Liver (tissue), 9 donors: ENCODE results near the gene PEMT. TPM values are rescaled to one million over a fixed set of nuclear protein-coding genes. Genes with fewer than 3 reads are reported as not detected.

Experiments
- DNase-seq: peaks from one replicate; pipeline ENCODE4 v3.0.0-alpha.2; 2017; ENCODE audit warnings: low spot score
- H3K27ac ChIP-seq, 2 donors: one replicate each; pipeline ENCODE4 v1.7.0; 2013; ENCODE audit warnings: inconsistent platforms in 2 of 2, low read length in 2 of 2, control low read depth in 1 of 2, low read depth in 1 of 2, mild to moderate bottlenecking in 1 of 2
- H3K27me3 ChIP-seq, 4 donors: one replicate each; pipeline versions ENCODE4 v1.6.1 to v1.7.0; 2013; ENCODE audit warnings: low read length in 3 of 4, inconsistent platforms in 1 of 4, mild to moderate bottlenecking in 1 of 4, moderate library complexity in 1 of 4; ENCODE audit not compliant: control insufficient read depth in 4 of 4, insufficient read depth in 4 of 4
- H3K36me3 ChIP-seq, 4 donors: one replicate each; pipeline versions ENCODE4 v1.6.1 to v1.7.0; 2013; ENCODE audit warnings: low read length in 3 of 4, mild to moderate bottlenecking in 3 of 4, low read depth in 1 of 4, moderate library complexity in 1 of 4; ENCODE audit not compliant: control insufficient read depth in 4 of 4, insufficient read depth in 3 of 4
- H3K4me1 ChIP-seq, 4 donors: one replicate each; pipeline versions ENCODE4 v1.6.1 to v1.7.0; 2013; ENCODE audit warnings: low read length in 3 of 4, mild to moderate bottlenecking in 3 of 4, moderate library complexity in 1 of 4; ENCODE audit not compliant: control insufficient read depth in 4 of 4, insufficient read depth in 4 of 4
- H3K4me3 ChIP-seq, 3 donors: one replicate each; pipeline versions ENCODE4 v1.6.1 to v1.7.0; 2013; ENCODE audit warnings: low read length in 3 of 3, control low read depth in 1 of 3, low read depth in 1 of 3, mild to moderate bottlenecking in 1 of 3
- H3K9ac ChIP-seq, 2 donors: one replicate each; pipeline ENCODE4 v1.7.0; 2013; ENCODE audit warnings: low read length in 2 of 2, mild to moderate bottlenecking in 2 of 2, moderate library complexity in 2 of 2, control low read depth in 1 of 2, low read depth in 1 of 2
- H3K9me3 ChIP-seq, 4 donors: one replicate each; pipeline versions ENCODE4 v1.6.1 to v1.7.0; 2013; ENCODE audit warnings: low read length in 3 of 4; ENCODE audit not compliant: control insufficient read depth in 4 of 4
- ATF3 ChIP-seq: IDR thresholded peaks from 2 replicates; pipeline ENCODE4 v1.6.1; 2016; ENCODE audit warnings: antibody characterized with exemption
- CTCF ChIP-seq: fragments of 150-350 bp; IDR thresholded peaks from 2 replicates; pipeline ENCODE4 v1.5.1; 2017; ENCODE audit warnings: improper control_type of control experiment, low read depth, low read length; ENCODE audit not compliant: missing input control
- FOXA2 ChIP-seq: IDR thresholded peaks from 2 replicates; pipeline ENCODE4 v1.6.1; 2016; ENCODE audit warnings: antibody characterized with exemption
- GABPA ChIP-seq, 2 donors: IDR thresholded peaks in 1 of 2; conservative IDR thresholded peaks in 1 of 2; 2 replicates each; pipeline ENCODE4 v1.6.1; 2016; ENCODE audit warnings: antibody characterized with exemption in 2 of 2, mild to moderate bottlenecking in 1 of 2, moderate library complexity in 1 of 2
- HNF4A ChIP-seq, 2 donors: conservative IDR thresholded peaks; 2 replicates each; pipeline ENCODE4 v1.6.1; 2016; ENCODE audit warnings: antibody characterized with exemption in 2 of 2, mild to moderate bottlenecking in 2 of 2
- HNF4G ChIP-seq: IDR thresholded peaks from 2 replicates; pipeline ENCODE4 v1.6.1; 2016; ENCODE audit warnings: antibody characterized with exemption
- JUND ChIP-seq, 2 donors: IDR thresholded peaks; 2 replicates each; pipeline ENCODE4 v1.6.1; 2016; ENCODE audit warnings: antibody characterized with exemption in 2 of 2
- NR2F2 ChIP-seq: IDR thresholded peaks from 2 replicates; pipeline ENCODE4 v1.6.1; 2016; ENCODE audit warnings: antibody characterized with exemption
- RAD21 ChIP-seq, 2 donors: IDR thresholded peaks; 2 replicates each; pipeline ENCODE4 v1.6.1; 2016; ENCODE audit warnings: antibody characterized with exemption in 2 of 2, mild to moderate bottlenecking in 2 of 2
- RXRA ChIP-seq, 2 donors: IDR thresholded peaks; 2 replicates each; pipeline ENCODE4 v1.6.1; 2017 to 2018; ENCODE audit warnings: antibody characterized with exemption in 2 of 2, mild to moderate bottlenecking in 1 of 2
- SP1 ChIP-seq: IDR thresholded peaks from 2 replicates; pipeline ENCODE4 v1.6.1; 2018; ENCODE audit warnings: antibody characterized with exemption, mild to moderate bottlenecking
- TAF1 ChIP-seq: conservative IDR thresholded peaks from 2 replicates; pipeline ENCODE4 v1.6.1; 2016; ENCODE audit warnings: antibody characterized with exemption, mild to moderate bottlenecking
- YY1 ChIP-seq: IDR thresholded peaks from 2 replicates; pipeline ENCODE4 v1.6.1; 2016; ENCODE audit warnings: antibody characterized with exemption, mild to moderate bottlenecking
- WGBS: extraction: QIAGEN DNeasy Blood & Tissue Kit; methylation state at CpG from one replicate; pipeline ENCODE4 v1.1.7; 2013; 5-methylcytosine and 5-hydroxymethylcytosine counted together
- polyA plus RNA-seq, 2 donors: library from polyadenylated mRNA; stranded (reverse) in 1 of 2; unstranded in 1 of 2; fragments of 200-250 nt in 1 of 2; fragments of >200 nt in 1 of 2; fragmentation: Nextera tagmentation in 1 of 2; extraction: Ambion mirVana in 1 of 2; gene quantifications; one replicate each; pipeline versions ENCODE4 v1.2.1 to v1.2.3, GENCODE V29; 2013 to 2015
- total RNA-seq, 2 donors: library from RNA; depleted of rRNA; stranded (reverse); fragments of >200 nt; gene quantifications; one replicate each; pipeline ENCODE4 v1.2.3, GENCODE V29; 2014
- TF ChIP-seq, protein P1 (sequence below): IDR thresholded peaks from 2 replicates; pipeline ENCODE4 v1.6.1; 2016; ENCODE audit warnings: antibody characterized with exemption
- TF ChIP-seq, protein P2 (sequence below): IDR thresholded peaks from 2 replicates; pipeline ENCODE4 v1.6.1; 2016; ENCODE audit warnings: antibody characterized with exemption, mild to moderate bottlenecking
- TF ChIP-seq, protein P3 (sequence below): IDR thresholded peaks from 2 replicates; pipeline ENCODE4 v1.6.1; 2016; ENCODE audit warnings: antibody characterized with exemption
- donor health status: healthy.
- donor health status: healthy.
- donor health status: healthy.
- donor health status: healthy.
- donor health status: healthy.

The PEMT gene
- total and polyA plus RNA-seq, 4 donors, result 64.6 to 211 (median 184) TPM

GRCh38 chr17:17575360-17576251, 15.9 kb downstream of the PEMT start:
- TF ChIP-seq RAD21 (IDR thresholded peaks at IDR 0.05) (no peak), ATF3 (no peak), TAF1 (no peak), SP1 (no peak), HNF4G (no peak), RXRA (IDR thresholded peaks at IDR 0.05) (no peak), GABPA (IDR thresholded peaks at IDR 0.05 in 1 of 2, conservative IDR thresholded peaks at IDR 0.05 in 1 of 2) (no peak), CTCF (no peak), HNF4A (conservative IDR thresholded peaks at IDR 0.05) (no peak), NR2F2 (no peak), JUND (IDR thresholded peaks at IDR 0.05) (no peak), FOXA2 (no peak), YY1 (no peak)
- TF ChIP-seq, protein P1, sequence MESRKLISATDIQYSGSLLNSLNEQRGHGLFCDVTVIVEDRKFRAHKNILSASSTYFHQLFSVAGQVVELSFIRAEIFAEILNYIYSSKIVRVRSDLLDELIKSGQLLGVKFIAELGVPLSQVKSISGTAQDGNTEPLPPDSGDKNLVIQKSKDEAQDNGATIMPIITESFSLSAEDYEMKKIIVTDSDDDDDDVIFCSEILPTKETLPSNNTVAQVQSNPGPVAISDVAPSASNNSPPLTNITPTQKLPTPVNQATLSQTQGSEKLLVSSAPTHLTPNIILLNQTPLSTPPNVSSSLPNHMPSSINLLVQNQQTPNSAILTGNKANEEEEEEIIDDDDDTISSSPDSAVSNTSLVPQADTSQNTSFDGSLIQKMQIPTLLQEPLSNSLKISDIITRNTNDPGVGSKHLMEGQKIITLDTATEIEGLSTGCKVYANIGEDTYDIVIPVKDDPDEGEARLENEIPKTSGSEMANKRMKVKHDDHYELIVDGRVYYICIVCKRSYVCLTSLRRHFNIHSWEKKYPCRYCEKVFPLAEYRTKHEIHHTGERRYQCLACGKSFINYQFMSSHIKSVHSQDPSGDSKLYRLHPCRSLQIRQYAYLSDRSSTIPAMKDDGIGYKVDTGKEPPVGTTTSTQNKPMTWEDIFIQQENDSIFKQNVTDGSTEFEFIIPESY, result no peak
- TF ChIP-seq, protein P2, sequence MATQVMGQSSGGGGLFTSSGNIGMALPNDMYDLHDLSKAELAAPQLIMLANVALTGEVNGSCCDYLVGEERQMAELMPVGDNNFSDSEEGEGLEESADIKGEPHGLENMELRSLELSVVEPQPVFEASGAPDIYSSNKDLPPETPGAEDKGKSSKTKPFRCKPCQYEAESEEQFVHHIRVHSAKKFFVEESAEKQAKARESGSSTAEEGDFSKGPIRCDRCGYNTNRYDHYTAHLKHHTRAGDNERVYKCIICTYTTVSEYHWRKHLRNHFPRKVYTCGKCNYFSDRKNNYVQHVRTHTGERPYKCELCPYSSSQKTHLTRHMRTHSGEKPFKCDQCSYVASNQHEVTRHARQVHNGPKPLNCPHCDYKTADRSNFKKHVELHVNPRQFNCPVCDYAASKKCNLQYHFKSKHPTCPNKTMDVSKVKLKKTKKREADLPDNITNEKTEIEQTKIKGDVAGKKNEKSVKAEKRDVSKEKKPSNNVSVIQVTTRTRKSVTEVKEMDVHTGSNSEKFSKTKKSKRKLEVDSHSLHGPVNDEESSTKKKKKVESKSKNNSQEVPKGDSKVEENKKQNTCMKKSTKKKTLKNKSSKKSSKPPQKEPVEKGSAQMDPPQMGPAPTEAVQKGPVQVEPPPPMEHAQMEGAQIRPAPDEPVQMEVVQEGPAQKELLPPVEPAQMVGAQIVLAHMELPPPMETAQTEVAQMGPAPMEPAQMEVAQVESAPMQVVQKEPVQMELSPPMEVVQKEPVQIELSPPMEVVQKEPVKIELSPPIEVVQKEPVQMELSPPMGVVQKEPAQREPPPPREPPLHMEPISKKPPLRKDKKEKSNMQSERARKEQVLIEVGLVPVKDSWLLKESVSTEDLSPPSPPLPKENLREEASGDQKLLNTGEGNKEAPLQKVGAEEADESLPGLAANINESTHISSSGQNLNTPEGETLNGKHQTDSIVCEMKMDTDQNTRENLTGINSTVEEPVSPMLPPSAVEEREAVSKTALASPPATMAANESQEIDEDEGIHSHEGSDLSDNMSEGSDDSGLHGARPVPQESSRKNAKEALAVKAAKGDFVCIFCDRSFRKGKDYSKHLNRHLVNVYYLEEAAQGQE, result no peak
- TF ChIP-seq, protein P3, sequence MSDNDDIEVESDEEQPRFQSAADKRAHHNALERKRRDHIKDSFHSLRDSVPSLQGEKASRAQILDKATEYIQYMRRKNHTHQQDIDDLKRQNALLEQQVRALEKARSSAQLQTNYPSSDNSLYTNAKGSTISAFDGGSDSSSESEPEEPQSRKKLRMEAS, result no peak
- Histone ChIP-seq H3K27me3 (no peaks in the 10 kb centered on the region), H3K9ac (no peak overlapping the region), H3K4me1 (peaks cover 18 to 60% (median 40%) of the 10 kb centered on the region in 4 donors), H3K27ac (peak overlapping the region in 1 of 2 donors; percentile 24), H3K9me3 (no peaks in the 10 kb centered on the region), H3K36me3 (peaks cover 0 to 12% (median 6%) of the 10 kb centered on the region in 4 donors), H3K4me3 (no peak overlapping the region)
- no peak for DNase-seq
- 76% methylated on average over 16 of the region's 16 CpGs for WGBS
